Fibroblast of skin of right biceps (primary cell): ENCODE results near the gene FRMD3.
A peak's percentile ranks its signal among the peaks of the same experiment; 100 is the strongest.
"Not testable (repeated sequence)": the region's sequence is repeated elsewhere in the genome, so short reads cannot be mapped to it uniquely, and the experiment has no call there.

Experiments used
- DNase-seq: peaks from one replicate; pipeline ENCODE4 v3.0.0-alpha.2; 2013

FRMD3 gene

GRCh38 chr9:83521411-83521810 lies 16.8 kb downstream of the FRMD3 start:
- DNase-seq = no peak

GRCh38 chr9:83521011-83521410 lies 17.2 kb downstream of the FRMD3 start:
- no peak for DNase-seq

- DNase-seq = peak; percentile 23
These were observed 17.9 kb downstream of the FRMD3 start for GRCh38 chr9:83520292-83520691.

- not testable (repeated sequence) for DNase-seq
These were observed 20.2 kb downstream of the FRMD3 start for GRCh38 chr9:83517980-83518379.

DNA sequence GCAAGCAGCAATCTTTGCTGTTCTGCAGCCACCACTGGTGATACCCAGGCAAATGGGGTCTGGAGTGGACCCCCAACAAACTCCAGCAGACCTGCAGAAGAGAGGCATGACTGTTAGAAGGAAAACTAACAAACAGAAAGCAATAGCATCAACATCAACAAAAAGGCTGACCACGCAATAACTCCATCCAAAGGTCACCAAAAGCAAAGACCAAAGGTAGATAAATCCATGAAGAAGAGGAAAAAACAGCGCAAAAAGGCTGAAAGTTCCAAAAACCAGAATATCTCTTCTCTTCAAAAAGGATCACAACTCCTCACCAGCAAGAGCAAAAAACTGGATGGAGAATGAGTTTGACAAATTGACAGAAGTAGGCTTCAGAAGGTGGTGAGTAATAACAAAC lies 23.4 kb downstream of the FRMD3 start:
- no peak for DNase-seq

- DNase-seq = no peak
These were observed 25.6 kb downstream of the FRMD3 start for GRCh38 chr9:83512621-83513020.

- DNase-seq = peak; percentile 71
These were observed 27.1 kb downstream of the FRMD3 start for GRCh38 chr9:83511051-83511450.

- DNase-seq = peak; percentile 97
These were observed 28.8 kb downstream of the FRMD3 start for GRCh38 chr9:83509402-83509801.

- peak; percentile 46 for DNase-seq
These were observed 30.1 kb downstream of the FRMD3 start for GRCh38 chr9:83508067-83508466.

GRCh38 chr9:83505282-83505681 lies 32.9 kb downstream of the FRMD3 start:
- DNase-seq = no peak

DNA sequence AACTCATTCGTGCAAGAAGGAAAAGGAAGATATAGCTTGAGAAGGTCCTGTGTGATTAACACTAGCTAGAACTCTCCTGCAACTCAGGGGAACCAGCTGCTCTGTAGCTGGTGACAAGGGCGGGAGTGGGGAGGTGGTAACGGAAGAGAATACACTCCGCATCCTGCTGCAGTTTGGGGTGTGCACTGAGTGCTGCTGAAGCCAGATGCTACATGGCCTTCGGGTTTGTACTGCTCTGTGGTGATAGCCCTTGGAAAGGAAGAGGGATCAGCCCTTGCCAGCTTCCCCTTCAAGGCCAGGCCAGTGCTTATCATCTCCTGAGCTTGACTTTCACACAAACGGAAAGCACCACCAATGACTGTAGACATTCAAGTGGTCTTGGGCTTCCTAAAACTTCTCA lies 34.3 kb downstream of the FRMD3 start:
- no peak for DNase-seq

- peak; percentile 48 for DNase-seq
These were observed 36.6 kb downstream of the FRMD3 start for GRCh38 chr9:83501565-83501964.

- no peak for DNase-seq
These were observed 40.8 kb downstream of the FRMD3 start for GRCh38 chr9:83497441-83497840.

DNA sequence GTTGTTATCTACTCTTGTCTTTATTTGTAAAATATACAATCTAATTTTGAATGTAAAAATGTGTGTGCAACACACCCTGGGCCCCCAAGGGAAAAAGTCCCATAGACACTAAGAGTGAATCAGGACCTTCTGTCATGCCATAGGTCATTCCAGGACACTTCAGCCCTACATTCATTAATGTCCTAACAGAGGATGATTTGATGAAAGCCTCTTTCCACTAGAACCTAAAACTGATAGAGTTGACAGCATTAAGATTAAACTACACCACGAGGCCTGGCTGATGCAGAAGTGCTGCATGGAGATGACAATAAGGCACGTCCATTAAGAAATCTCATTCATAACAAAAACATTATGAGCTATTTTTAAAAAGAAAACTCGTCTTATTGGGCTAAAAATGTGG lies 46.2 kb downstream of the FRMD3 start:
- DNase-seq = no peak

GRCh38 chr9:83491413-83491812 lies 46.8 kb downstream of the FRMD3 start:
- DNase-seq = no peak

DNA sequence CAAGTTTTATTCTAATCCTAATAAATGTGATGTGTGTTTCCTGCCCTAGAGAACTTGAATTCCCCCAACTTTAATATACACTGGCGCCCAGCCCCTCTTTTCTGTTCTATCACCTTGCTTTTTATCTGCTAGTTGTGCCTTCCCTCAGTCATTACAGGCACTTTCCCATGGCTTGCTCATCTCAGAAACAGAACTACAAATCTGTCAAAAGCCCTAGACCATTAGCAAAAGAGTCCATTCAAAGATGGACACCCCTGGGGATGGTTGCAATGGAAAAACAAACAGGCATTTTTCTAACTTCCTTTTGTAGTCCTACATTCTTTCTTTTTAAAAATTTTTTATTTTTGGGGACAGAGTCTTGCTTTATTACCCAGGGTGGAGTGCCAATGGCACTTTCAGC lies 48.2 kb downstream of the FRMD3 start:
- no peak for DNase-seq

DNA sequence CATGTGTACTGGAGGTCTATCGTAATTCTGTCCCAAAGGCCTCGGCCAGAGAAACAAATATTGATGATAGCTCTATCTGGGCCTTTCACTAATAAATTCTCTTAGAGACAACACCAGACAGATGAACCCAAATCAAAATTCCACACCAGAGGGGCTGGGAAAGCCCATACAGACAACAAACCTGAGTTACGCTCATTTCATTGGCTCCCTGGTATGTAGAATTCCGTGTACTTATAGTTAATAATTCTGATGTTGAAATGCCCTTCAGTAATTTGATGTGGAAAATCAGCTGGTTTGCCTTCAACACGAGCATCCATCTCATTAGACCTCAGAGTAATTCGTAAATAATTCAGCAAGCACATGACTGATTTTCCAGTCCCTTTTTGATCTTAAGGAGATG lies 53.2 kb downstream of the FRMD3 start:
- no peak for DNase-seq

DNA sequence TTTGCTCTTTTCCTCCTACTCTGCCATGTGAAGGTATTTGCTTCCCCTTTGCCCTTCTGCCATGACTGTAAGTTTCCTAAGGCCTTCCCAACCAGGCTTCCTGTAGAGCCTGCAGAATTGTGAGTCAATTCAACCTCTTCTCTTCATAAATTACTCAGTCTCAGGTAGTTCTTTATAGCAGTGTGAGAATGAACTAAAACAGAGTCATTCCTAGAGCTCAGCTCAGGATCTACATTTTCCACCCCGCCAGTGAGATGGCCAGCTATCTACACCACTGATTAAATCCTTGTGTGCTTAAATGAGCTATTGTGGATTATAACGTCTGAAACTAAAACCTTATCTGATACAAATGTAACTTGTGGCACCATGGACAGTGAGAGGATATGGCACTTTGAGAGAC lies 55.0 kb downstream of the FRMD3 start:
- DNase-seq = no peak

DNA sequence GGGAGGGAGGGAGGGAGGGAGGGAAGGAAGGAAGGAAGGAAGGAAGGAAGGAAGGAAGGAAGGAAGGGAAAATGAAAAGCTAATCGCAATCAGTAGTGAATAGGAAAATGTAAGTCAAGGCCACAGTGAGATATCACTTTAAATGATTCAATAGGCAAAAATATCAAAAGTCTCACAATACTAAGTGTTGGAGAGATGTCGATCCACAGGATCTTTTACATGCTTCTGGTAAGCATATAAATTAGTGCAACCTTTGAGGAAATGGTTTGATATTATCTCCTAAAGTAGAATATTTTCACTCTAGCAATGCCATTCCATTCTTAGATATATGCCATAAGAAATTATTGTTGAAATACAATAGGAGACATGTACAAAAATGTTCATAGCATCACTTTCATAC lies 58.4 kb downstream of the FRMD3 start:
- no peak for DNase-seq

DNA sequence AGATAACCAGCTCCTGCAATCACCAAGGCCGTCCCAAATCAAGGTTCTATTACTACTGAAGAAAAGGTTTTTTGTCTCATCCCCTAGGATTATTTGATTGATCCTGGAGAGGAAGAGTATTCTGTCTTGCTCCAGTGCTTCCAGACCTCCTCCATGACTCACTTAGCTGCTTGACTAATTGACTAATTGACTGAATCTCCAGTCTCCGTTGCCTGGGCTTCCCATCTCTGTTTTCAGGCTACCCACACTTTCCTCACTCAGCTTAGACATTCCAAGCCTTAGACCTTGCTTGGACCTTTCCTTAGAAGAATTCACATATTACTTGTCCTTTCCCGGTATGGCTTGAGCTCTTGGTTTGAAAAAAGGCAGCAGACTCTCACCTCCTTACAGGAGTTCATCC lies 60.6 kb downstream of the FRMD3 start:
- peak; percentile 75 for DNase-seq

- DNase-seq = no peak
These were observed 61.1 kb downstream of the FRMD3 start for GRCh38 chr9:83477120-83477519.

- DNase-seq = no peak
These were observed 61.7 kb downstream of the FRMD3 start for GRCh38 chr9:83476513-83476912.

DNA sequence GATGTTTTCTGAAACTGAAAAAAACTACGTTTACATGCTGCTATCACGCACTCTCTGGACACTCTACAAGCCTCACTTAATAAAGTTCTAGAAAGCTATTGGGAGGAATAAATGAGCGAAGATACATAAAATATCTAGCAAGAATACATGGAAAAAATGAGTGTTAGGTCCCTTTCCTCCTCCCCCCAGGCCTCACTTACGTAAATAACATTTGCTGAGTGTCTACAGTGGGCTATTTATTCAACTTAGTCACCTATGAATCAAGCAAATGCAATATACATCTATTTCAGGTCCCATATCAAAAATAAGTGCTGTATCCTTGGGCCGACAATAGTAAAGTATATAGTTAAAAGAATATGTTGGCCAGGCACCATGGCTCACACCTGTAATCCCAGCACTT lies 62.5 kb downstream of the FRMD3 start:
- no peak for DNase-seq

DNA sequence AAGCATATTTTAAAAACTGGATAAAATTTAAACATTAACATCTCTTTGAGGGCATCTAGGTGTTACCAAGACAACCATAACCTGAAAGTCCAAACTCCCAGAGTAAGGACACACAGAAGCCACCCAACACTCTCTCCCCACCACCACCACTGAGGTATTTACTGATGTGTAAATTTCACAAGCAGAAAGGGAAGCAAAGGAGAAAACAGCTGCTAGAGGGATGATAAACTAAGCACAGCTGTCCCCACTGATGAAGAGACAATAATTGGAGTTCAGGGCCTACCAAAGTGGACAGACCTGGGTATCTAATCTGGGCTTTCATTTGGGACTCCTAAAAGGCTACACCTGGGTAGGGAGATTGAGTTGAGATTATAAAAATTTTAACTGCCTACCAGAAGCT lies 63.6 kb downstream of the FRMD3 start:
- DNase-seq = no peak

DNA sequence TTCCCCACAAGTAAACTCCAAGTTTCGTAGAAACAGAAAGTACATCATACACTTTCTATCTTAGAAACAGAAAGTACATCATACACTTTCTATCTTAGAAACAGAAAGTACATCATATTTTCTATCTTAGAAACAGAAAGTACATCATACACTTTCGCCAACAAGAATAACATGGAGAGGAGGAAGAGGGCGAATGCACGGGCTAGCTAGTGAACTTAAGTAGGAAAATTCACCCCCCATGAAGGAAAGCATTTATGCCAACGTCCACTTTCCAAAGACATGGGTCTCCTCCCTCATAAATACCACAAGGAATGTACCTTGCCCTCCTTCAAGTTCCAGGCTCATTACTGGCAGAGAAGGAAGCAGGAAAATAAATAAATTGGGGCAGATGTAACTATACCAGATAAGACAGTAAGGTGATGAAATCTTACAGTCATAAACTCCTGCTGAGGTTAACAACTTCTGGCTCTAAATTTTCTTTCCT lies 64.7 kb downstream of the FRMD3 start:
- peak; percentile 17 for DNase-seq

GRCh38 chr9:83472764-83473163 lies 65.4 kb downstream of the FRMD3 start:
- no peak for DNase-seq
